H1 (cell line): ENCODE measurements around the gene B4GALNT1. TPM values are rescaled to one million over a fixed set of nuclear protein-coding genes. Genes with fewer than 3 reads are reported as not detected.

Experiments used
- GTF2F1 ChIP-seq: IDR thresholded peaks from 2 replicates; pipeline ENCODE4 v1.6.1; 2012; ENCODE audit warnings: low read depth, low read length, improper control_type of control experiment, borderline replicate concordance
- HDAC2 ChIP-seq, 2 experiments: fragments of 300-600 bp in 1 of 2; sonication (generic) in 1 of 2; IDR thresholded peaks; 2 replicates each; pipeline ENCODE4 v1.6.1; 2011 to 2012; ENCODE audit warnings: low read depth in 2 of 2, low read length in 2 of 2, mild to moderate bottlenecking in 2 of 2, moderate library complexity in 2 of 2, borderline replicate concordance in 1 of 2, inconsistent platforms in 1 of 2
- NRF1 ChIP-seq: IDR thresholded peaks from 2 replicates; pipeline ENCODE4 v1.6.1; 2011; ENCODE audit warnings: mild to moderate bottlenecking, low read depth, low read length, improper control_type of control experiment
- RBBP5 ChIP-seq: IDR thresholded peaks from 2 replicates; pipeline ENCODE4 v1.7.1; 2012; ENCODE audit warnings: low read depth, mild to moderate bottlenecking, inconsistent platforms, low read length, moderate library complexity, borderline replicate concordance
- RNF2 ChIP-seq: fragments of 200-900, 300-1000 bp; sonication (generic); IDR thresholded peaks from 2 replicates; pipeline ENCODE4 v1.7.1; 2016; ENCODE audit warnings: borderline replicate concordance, low read depth, mild to moderate bottlenecking, antibody characterized with exemption, low read length; ENCODE audit not compliant: poor library complexity, severe bottlenecking; ENCODE audit errors: missing control alignments
- RXRA ChIP-seq: IDR thresholded peaks from 2 replicates; pipeline ENCODE4 v1.6.1; 2011; ENCODE audit warnings: low read depth, mild to moderate bottlenecking, low read length, moderate library complexity; ENCODE audit not compliant: insufficient read depth
- TAF1 ChIP-seq: IDR thresholded peaks from 2 replicates; pipeline ENCODE4 v1.6.1; 2011; ENCODE audit warnings: mild to moderate bottlenecking, low read depth, low read length
- polyA plus RNA-seq, 7 experiments: library from polyadenylated mRNA; depleted of rRNA in 3 of 7; stranded (reverse) in 5 of 7; unstranded in 2 of 7; fragments of >200 nt in 5 of 7; fragments of 200-250 nt in 2 of 7; gene quantifications; 1 replicate in 5 of 7; 2 replicates in 1 of 7; 4 replicates in 1 of 7; pipeline versions ENCODE4 v1.2.1 to v1.2.3, GENCODE V29; 2011 to 2013; ENCODE audit warnings: missing spikeins in 2 of 7, mixed read lengths in 2 of 7
- total RNA-seq: library from RNA; stranded (reverse); fragmentation: NEBNext Ultra II Directional; extraction: Animal tissue kit (Norgen Biotek cat#: 25700); gene quantifications from 2 replicates; pipeline ENCODE4 v1.2.1, GENCODE V29; 2021
- TF ChIP-seq, protein P1 (sequence below): fragments of 300-600 bp; sonication (generic); IDR thresholded peaks from 2 replicates; pipeline ENCODE4 v1.7.1; 2012; ENCODE audit warnings: low read length, moderate library complexity, mild to moderate bottlenecking, inconsistent platforms; ENCODE audit not compliant: insufficient replicate concordance

B4GALNT1 gene
- total and polyA plus RNA-seq, 2 of the 8 experiments (the other 6 are each of a cell fraction or from before 2014, with no cell fraction given), result 1.5 to 2.3 TPM

DNA sequence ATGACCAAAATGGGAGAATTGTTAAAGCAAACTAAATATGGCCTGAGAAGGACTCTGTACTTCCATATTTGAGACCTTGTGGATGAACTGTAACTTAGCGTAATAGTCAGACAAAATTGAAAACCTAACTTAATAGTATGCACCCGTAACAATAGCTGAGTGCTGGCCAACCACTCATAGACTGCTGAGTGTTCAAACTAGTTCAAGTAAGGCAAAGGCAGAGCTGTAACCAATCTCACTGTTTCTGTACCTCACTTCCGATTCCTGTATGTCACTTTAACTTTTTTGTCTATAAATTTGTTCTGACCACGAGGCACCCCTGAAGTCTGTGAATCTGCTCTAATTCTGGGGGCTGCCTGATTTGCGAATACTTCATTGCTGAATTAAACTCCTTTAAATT is 33.9 kb upstream of the B4GALNT1 start (continued):
- TF ChIP-seq, protein P1, sequence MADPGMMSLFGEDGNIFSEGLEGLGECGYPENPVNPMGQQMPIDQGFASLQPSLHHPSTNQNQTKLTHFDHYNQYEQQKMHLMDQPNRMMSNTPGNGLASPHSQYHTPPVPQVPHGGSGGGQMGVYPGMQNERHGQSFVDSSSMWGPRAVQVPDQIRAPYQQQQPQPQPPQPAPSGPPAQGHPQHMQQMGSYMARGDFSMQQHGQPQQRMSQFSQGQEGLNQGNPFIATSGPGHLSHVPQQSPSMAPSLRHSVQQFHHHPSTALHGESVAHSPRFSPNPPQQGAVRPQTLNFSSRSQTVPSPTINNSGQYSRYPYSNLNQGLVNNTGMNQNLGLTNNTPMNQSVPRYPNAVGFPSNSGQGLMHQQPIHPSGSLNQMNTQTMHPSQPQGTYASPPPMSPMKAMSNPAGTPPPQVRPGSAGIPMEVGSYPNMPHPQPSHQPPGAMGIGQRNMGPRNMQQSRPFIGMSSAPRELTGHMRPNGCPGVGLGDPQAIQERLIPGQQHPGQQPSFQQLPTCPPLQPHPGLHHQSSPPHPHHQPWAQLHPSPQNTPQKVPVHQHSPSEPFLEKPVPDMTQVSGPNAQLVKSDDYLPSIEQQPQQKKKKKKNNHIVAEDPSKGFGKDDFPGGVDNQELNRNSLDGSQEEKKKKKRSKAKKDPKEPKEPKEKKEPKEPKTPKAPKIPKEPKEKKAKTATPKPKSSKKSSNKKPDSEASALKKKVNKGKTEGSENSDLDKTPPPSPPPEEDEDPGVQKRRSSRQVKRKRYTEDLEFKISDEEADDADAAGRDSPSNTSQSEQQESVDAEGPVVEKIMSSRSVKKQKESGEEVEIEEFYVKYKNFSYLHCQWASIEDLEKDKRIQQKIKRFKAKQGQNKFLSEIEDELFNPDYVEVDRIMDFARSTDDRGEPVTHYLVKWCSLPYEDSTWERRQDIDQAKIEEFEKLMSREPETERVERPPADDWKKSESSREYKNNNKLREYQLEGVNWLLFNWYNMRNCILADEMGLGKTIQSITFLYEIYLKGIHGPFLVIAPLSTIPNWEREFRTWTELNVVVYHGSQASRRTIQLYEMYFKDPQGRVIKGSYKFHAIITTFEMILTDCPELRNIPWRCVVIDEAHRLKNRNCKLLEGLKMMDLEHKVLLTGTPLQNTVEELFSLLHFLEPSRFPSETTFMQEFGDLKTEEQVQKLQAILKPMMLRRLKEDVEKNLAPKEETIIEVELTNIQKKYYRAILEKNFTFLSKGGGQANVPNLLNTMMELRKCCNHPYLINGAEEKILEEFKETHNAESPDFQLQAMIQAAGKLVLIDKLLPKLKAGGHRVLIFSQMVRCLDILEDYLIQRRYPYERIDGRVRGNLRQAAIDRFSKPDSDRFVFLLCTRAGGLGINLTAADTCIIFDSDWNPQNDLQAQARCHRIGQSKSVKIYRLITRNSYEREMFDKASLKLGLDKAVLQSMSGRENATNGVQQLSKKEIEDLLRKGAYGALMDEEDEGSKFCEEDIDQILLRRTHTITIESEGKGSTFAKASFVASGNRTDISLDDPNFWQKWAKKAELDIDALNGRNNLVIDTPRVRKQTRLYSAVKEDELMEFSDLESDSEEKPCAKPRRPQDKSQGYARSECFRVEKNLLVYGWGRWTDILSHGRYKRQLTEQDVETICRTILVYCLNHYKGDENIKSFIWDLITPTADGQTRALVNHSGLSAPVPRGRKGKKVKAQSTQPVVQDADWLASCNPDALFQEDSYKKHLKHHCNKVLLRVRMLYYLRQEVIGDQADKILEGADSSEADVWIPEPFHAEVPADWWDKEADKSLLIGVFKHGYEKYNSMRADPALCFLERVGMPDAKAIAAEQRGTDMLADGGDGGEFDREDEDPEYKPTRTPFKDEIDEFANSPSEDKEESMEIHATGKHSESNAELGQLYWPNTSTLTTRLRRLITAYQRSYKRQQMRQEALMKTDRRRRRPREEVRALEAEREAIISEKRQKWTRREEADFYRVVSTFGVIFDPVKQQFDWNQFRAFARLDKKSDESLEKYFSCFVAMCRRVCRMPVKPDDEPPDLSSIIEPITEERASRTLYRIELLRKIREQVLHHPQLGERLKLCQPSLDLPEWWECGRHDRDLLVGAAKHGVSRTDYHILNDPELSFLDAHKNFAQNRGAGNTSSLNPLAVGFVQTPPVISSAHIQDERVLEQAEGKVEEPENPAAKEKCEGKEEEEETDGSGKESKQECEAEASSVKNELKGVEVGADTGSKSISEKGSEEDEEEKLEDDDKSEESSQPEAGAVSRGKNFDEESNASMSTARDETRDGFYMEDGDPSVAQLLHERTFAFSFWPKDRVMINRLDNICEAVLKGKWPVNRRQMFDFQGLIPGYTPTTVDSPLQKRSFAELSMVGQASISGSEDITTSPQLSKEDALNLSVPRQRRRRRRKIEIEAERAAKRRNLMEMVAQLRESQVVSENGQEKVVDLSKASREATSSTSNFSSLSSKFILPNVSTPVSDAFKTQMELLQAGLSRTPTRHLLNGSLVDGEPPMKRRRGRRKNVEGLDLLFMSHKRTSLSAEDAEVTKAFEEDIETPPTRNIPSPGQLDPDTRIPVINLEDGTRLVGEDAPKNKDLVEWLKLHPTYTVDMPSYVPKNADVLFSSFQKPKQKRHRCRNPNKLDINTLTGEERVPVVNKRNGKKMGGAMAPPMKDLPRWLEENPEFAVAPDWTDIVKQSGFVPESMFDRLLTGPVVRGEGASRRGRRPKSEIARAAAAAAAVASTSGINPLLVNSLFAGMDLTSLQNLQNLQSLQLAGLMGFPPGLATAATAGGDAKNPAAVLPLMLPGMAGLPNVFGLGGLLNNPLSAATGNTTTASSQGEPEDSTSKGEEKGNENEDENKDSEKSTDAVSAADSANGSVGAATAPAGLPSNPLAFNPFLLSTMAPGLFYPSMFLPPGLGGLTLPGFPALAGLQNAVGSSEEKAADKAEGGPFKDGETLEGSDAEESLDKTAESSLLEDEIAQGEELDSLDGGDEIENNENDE, result no peak
- TF ChIP-seq RXRA, result no peak
- TF ChIP-seq RNF2, result no peak
- TF ChIP-seq GTF2F1, result no peak
- TF ChIP-seq RBBP5, result no peak
- TF ChIP-seq NRF1, result no peak
- no peak for TF ChIP-seq TAF1
- no peak for TF ChIP-seq HDAC2 (IDR thresholded peaks at IDR 0.05; ENCODE audit: borderline replicate concordance in 1 of 2, low read depth in 2 of 2, low read length in 2 of 2)
- TF ChIP-seq, all 59 proteins: peak for 0
